ENCODE results near the gene SFI1.

SFI1 gene

GRCh38 chr22:31647523-31648320 is 151.4 kb downstream of the SFI1 start:
- no peak for DNase-seq
- in situ Hi-C loops (cut with HindIII; ENCODE audit: low pct_ligation_motif_present, low pct_unique_long_range_greater_than_20kb, low sequenced_read_pairs): no loop called here

GRCh38 chr22:31650391-31650790 is 154.1 kb downstream of the SFI1 start:
- in situ Hi-C loops (cut with HindIII; ENCODE audit: low pct_ligation_motif_present, low pct_unique_long_range_greater_than_20kb, low sequenced_read_pairs): loop anchor here (25.0 kb wide), 1 partner anchor 312 kb away; no protein-coding TSS in a partner anchor
- peak; percentile 84 for DNase-seq

GRCh38 chr22:31651664-31652063 is 155.3 kb downstream of the SFI1 start:
- no peak for DNase-seq
- in situ Hi-C loops (cut with HindIII; ENCODE audit: low pct_ligation_motif_present, low pct_unique_long_range_greater_than_20kb, low sequenced_read_pairs): loop anchor here (25.0 kb wide), 1 partner anchor 311 kb away; no protein-coding TSS in a partner anchor

GRCh38 chr22:31652088-31652487 is 155.8 kb downstream of the SFI1 start:
- no peak for DNase-seq
- in situ Hi-C loops (cut with HindIII; ENCODE audit: low pct_ligation_motif_present, low pct_unique_long_range_greater_than_20kb, low sequenced_read_pairs): loop anchor here (25.0 kb wide), 1 partner anchor 310 kb away; no protein-coding TSS in a partner anchor

- in situ Hi-C loops (cut with HindIII; ENCODE audit: low pct_ligation_motif_present, low pct_unique_long_range_greater_than_20kb, low sequenced_read_pairs): loop anchor here (25.0 kb wide), 1 partner anchor 309 kb away; no protein-coding TSS in a partner anchor
Observed at GRCh38 chr22:31652911-31653684, 156.8 kb downstream of the SFI1 start.

GRCh38 chr22:31653944-31654343 is 157.6 kb downstream of the SFI1 start:
- in situ Hi-C loops (cut with HindIII; ENCODE audit: low pct_ligation_motif_present, low pct_unique_long_range_greater_than_20kb, low sequenced_read_pairs): loop anchor here (25.0 kb wide), 1 partner anchor 308 kb away; no protein-coding TSS in a partner anchor
- DNase-seq: no peak

More at GRCh38 chr22:31652911-31653684, 156.8 kb downstream of the SFI1 start:
- DNase-seq: peak; percentile 50

GRCh38 chr22:31654408-31654807 is 158.1 kb downstream of the SFI1 start:
- DNase-seq: no peak
- in situ Hi-C loops (cut with HindIII; ENCODE audit: low pct_ligation_motif_present, low pct_unique_long_range_greater_than_20kb, low sequenced_read_pairs): loop anchor here (25.0 kb wide), 1 partner anchor 308 kb away; no protein-coding TSS in a partner anchor

GRCh38 chr22:31659246-31659645 is 162.9 kb downstream of the SFI1 start:
- DNase-seq: peak; percentile 73
- in situ Hi-C loops (cut with HindIII; ENCODE audit: low pct_ligation_motif_present, low pct_unique_long_range_greater_than_20kb, low sequenced_read_pairs): loop anchor here (25.0 kb wide), 1 partner anchor 303 kb away; no protein-coding TSS in a partner anchor

GRCh38 chr22:31660860-31661341 is 164.6 kb downstream of the SFI1 start:
- peak; percentile 83 for DNase-seq
- in situ Hi-C loops (cut with HindIII; ENCODE audit: low pct_ligation_motif_present, low pct_unique_long_range_greater_than_20kb, low sequenced_read_pairs): loop anchor here (25.0 kb wide), 1 partner anchor 301 kb away; no protein-coding TSS in a partner anchor

- peak; percentile 97 for DNase-seq
- in situ Hi-C loops (cut with HindIII; ENCODE audit: low pct_ligation_motif_present, low pct_unique_long_range_greater_than_20kb, low sequenced_read_pairs): loop anchor here (25.0 kb wide), 1 partner anchor 300 kb away; no protein-coding TSS in a partner anchor
Observed at GRCh38 chr22:31661851-31662667, 165.7 kb downstream of the SFI1 start, which contains the start of gene PISD. Gene PISD (minus strand): TSS chr22:31662215. CDS start chr22:31662208, 7 bp downstream.

GRCh38 chr22:31662668-31663037 is 166.3 kb downstream of the SFI1 start:
- in situ Hi-C loops (cut with HindIII; ENCODE audit: low pct_ligation_motif_present, low pct_unique_long_range_greater_than_20kb, low sequenced_read_pairs): loop anchor here (25.0 kb wide), 1 partner anchor 300 kb away; no protein-coding TSS in a partner anchor
- DNase-seq: no peak

Data from ACHN (cell line).